GM19467 (cell line): ENCODE measurements around the gene CROCC.
A peak's percentile ranks its signal among the peaks of the same experiment; 100 is the strongest.

Experiments used
- ATAC-seq: cut with Tn5 transposase; IDR thresholded peaks from one replicate; pipeline ENCODE4 v1.9.1; 2021; ENCODE audit warnings: mild to moderate bottlenecking, moderate library complexity; ENCODE audit not compliant: unreplicated experiment

Gene CROCC

DNA sequence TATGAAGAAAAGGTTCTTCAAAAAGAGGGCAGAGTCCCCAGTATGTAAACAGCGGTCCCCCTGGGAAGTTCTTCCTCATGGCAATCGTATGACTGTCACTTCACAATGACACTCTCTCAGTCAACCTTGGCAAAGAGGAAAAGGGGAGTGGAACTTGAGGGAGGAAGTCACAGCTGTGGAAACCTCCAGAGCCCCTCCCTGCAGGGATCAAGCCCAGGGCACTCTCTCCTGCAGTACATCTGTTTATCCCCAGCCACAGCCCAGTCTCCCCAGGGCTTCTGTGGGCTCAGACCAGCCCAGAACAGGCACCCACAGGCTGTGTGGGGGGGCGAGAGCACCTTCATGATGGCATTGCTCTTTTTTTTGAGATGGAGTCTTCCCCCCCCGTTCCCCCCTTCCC is 88.0 kb downstream of the CROCC start:
- ATAC-seq: no peak

DNA sequence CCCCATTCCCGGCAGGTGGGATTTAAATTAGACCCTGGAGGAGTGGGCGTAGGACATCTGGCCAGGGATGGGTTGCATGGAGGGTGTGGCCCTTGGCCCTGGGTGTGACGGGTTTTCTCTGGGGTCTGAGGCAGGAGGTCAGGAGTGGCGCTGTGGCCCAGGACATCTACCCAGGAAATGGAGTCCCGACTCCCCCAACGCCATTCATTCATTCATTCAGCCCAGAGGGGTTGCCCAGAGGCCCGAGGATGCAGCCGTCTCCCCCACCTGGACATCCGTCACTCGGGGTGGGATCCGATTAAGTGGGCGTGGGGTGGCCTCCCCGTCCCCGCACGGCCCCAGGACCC is 89.3 kb downstream of the CROCC start:
- ATAC-seq: no peak

DNA sequence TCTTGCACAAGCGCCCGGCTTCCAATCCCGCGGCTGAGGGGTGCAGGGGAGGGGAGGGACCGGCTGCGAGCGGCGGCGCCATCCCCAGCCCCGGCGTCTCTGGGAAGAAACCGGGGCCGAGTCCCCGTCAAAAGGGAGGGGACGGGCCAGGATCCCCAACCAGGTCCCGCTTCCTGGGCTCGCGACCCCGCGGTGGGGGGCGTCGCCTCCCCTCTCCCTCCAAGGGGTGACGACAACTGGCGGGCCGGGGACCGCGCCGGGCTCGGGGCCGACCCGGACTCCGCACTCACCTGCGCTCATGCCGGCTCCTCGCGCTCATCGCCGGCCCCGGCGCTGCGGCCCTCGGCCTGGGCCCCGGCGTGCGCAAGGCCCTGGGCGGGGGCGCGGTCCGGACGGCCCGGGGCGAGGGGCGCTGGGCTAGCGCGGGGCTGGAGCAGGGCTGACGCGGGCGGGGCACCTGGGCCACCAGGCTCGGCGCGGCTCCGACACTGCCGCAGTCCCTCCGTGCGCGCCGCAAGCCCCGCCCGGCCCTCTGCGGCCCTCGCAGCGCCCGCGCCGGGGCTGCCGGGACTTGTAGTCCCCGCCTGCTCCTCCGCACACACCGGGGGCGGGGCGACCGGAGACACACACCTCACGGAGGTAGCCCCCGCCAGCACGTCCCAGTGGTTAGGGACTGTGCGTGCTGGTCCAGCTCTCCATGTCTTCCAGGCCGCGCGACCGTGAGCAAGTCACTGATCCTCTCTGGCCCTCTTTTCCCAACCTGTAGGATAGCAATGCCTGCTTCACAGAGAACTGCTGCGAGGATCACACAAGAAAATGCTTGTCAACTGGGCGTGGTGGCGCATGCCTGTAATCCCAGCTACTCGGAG is 89.9 kb downstream of the CROCC start, which contains the start of gene ATP13A2:
ATP13A2 (minus strand) TSS at position 490 of the 869 bp plus-strand sequence; CDS start at position 300, 190 bp downstream.
- peak; percentile 93 for ATAC-seq

DNA sequence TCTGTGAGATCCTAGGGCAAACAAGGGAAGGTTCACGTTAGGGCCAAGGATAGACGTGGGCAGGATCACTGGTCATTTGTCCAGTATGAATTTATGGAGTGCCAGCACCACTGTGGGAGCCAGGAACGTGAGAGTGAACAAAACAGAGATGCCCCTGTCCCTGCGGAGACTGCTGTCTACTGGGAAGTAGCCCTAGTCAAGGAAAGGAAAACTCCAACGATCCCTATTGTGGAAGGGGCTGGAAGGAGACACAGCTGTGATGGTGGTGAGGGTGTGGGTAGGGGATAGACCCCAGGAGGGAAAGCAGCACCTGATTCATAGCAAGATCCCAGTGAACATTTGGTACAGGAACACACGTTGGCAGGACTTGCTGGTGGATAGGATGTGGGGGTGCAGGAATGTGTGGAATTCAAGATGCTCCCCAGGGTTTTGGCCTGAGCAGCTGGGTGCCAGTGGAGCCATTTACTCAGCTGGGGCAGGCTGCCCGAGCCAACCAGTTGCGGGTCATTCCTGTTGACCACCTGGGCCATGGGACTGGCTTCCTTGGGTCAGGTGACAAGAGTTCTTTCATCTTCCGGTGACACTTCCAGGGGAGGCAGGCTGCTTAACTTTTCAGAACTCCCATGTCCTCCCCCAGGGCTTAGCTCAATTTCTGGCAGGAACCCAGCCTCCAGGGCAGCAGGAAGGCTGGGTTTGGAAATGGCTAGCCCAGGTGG is 91.2 kb downstream of the CROCC start:
- no peak for ATAC-seq

DNA sequence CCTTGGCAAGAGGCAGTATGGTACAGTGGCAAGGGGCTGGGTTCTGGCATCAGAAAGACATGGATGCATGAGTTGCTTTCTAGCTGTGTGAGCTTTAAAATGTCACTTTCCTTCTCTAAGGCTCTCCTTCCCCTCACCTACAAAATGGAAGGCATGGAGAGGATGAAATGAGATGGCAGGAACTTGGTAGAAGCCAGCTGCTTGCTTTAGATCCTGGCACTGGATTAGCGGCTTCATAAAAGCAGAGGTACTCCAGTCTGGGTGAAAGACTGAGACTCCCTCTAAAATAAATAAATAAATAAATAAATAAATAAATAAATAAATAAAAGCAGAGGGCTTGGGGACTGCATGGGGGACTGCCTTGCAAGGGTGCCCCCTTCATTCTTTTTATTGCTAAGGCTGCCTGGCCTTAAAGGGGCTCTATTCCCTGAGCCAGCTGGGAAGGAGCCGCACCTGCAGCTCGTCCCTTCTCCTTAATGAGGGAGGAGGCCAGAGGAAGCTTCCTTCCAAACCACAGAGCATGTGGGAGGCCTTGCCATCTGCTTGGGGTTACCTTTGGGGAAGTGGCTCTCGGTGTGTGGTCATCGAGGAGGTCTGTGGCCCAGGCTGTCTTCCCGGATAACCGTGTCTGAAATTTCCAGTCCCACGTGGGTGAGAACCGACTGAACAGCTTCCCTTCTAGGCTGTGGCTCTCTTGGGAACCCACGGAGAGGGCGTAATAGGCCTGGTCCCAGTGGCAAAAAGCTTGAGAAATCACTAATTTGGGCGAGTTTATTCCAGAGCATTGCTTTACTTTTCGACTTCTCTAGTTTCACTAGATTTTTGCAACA is 92.0 kb downstream of the CROCC start:
- no peak for ATAC-seq

DNA sequence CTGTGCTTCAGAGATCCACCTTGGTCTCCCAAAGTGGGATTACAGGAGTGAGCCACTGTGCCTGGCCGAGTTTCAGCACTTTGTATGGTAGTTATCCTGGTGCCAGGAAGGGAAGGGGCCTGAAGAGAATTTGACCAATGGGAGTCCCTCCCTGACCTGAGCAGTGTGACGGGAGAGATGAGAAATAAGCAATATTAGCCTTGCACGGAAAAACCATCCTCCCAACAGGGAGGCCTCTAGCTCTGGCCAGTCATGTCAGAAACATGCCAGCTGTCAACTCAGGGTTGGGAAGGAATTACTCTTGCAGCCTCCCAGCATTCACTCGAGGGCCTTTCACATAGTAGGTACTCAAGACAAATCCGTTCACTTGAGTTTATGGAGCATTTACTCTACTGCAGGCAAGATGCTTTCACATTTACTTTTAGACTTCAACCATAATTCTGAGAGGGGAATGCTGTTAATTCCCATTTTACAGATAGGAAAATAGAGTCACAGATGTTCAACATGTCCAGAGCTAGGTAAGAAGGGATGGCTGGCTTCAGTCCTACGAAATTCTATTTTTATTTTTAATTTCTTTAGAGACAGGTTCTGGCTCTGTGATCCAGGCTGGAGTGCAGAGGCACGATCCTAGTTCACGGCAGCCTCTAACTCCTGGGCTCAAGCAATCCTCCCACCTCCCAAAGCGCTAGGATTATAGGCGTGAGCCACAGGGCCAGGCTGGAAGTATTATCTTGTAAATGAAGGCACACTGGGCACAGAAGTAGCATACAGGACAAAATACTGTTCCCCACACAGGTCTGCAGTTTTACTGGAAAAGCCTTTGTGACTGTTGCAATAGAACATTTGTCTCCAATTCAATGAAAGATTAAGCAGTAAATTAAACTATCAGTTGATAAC is 93.2 kb downstream of the CROCC start:
- no peak for ATAC-seq

DNA sequence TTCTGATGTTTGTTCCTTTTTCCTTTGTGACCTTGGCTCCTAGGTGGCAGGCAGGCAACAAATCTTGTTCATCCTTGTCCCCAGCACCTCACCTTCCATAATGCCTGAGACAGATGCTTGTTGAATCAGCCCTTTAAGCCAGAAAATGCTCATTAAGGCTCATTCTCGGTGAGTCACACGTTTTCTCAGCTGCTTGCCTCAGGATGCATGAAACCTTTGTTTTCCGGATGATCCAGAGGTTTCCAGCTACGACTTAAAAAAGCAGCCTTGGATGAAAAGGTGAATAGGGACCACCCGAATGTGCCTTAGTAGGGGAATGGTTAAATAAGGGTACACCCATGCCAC is 94.6 kb downstream of the CROCC start:
- no peak for ATAC-seq

DNA sequence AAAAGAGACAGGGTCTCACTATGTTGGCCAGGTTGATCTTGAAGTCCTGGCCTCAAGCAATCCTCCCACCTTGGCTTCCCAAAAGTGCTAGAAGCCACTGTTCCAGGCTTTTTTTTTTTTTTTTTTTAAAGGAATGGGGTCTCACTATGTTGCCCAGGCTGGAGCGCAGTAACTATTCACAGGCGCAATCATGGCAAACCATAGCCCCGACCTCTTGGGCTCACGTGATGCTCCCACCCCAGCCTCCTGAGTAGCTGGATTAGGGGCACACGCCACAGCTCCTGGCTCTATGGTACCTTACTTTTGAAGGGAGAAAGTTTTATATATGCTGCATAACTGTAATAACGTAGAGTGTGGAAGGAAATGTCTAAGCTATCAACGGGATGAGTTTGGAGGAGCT is 95.7 kb downstream of the CROCC start:
- ATAC-seq: no peak

DNA sequence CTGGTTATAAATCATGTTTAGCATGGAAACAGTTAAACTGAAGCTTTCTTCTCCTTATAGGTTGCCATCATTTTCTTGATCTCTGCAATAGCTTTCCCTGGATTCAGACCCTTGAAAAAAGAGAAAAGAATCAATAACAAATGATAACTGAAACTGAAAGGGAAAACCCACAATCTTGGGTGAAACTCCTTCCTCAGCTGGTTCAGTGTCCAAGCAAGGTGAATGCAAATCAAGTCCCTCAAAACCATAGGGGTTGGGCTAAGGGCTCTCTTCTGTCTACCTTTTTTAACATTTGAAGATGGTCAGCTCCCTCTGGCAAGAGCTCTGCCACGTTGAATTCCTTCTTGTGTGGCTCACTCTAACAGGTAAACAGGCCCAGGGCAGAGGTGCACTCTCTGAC is 97.1 kb downstream of the CROCC start:
- ATAC-seq: no peak

DNA sequence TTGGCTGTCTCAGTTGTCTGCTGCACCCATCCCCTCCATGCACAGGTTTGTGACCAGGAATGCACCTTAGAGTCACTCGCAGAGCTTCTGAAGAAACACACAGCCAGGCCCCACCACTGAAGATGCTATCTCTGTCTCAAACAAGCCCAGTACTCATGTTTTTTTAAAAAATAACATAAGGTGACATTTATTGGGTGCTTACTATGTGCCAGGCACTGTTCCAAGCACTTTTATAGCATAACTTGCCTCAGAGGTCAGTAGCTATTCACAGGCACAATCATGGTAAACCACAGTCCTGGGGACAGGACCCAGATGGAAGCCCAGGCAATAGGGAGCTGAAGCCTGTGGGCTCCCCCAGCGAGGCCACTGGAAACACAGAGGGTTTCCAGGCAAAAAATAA is 98.8 kb downstream of the CROCC start:
- no peak for ATAC-seq

DNA sequence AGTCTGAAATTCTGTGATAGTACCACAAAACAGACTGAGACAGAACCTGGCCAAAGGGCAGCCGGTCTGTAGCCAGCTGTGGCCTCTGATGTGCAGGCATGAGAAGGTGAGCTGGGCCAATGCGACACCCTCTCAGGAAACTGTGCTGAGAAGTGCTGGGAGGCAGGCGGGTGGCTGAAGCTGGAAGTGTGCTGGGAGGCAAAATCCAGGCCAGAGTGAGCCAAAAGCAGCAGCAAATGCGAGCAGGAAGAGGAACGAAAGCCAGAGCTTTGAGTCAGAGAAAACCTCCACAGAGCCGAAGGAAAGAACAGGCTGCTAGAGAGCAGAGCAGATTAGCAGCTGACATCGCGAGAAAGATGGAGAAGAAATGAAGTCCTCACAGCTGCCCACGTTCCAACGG is 100.2 kb downstream of the CROCC start:
- no peak for ATAC-seq
